Chondrocyte (in vitro differentiated cells): Measurements from ENCODE around the gene INPP5D. TPM values are rescaled to one million over a fixed set of nuclear protein-coding genes. Genes with fewer than 3 reads are reported as not detected.

ENCODE experiments used
- DNase-seq: peaks from one replicate; pipeline ENCODE4 v3.0.0; 2021; ENCODE audit warnings: mixed read lengths, low spot score
- H3K27ac Mint-ChIP-seq: one replicate; pipeline ENCODE4 v1.8.0; 2021; ENCODE audit warnings: mild to moderate bottlenecking, moderate library complexity, mixed read lengths; ENCODE audit not compliant: unreplicated experiment
- H3K27me3 Mint-ChIP-seq: 2 replicates; pipeline ENCODE4 v1.8.0; 2021; ENCODE audit warnings: low read depth, mixed read lengths
- H3K36me3 Mint-ChIP-seq: 2 replicates; pipeline ENCODE4 v1.8.0; 2021; ENCODE audit warnings: low read depth, mixed read lengths
- H3K4me1 Mint-ChIP-seq: 2 replicates; pipeline ENCODE4 v1.8.0; 2021; ENCODE audit warnings: low read depth, mild to moderate bottlenecking, mixed read lengths
- H3K4me3 Mint-ChIP-seq: one replicate; pipeline ENCODE4 v1.8.0; 2021; ENCODE audit warnings: mild to moderate bottlenecking, moderate library complexity, mixed read lengths; ENCODE audit not compliant: unreplicated experiment
- H3K9me3 Mint-ChIP-seq: 2 replicates; pipeline ENCODE4 v1.8.0; 2021; ENCODE audit warnings: low read depth, mixed read lengths
- total RNA-seq: library from RNA; stranded (reverse); gene quantifications from 3 replicates; pipeline ENCODE4 v1.2.1, GENCODE V29; 2021
- TF ChIP-seq, protein P1 (sequence below): fragments of 200-600 bp; sonication (generic); IDR thresholded peaks from 2 replicates; pipeline ENCODE4 v1.5.0; 2021; ENCODE audit warnings: antibody characterized with exemption, mild to moderate bottlenecking, moderate library complexity

INPP5D gene
- total RNA-seq, 1 donor from 2014 or later = 0.20 TPM

DNA sequence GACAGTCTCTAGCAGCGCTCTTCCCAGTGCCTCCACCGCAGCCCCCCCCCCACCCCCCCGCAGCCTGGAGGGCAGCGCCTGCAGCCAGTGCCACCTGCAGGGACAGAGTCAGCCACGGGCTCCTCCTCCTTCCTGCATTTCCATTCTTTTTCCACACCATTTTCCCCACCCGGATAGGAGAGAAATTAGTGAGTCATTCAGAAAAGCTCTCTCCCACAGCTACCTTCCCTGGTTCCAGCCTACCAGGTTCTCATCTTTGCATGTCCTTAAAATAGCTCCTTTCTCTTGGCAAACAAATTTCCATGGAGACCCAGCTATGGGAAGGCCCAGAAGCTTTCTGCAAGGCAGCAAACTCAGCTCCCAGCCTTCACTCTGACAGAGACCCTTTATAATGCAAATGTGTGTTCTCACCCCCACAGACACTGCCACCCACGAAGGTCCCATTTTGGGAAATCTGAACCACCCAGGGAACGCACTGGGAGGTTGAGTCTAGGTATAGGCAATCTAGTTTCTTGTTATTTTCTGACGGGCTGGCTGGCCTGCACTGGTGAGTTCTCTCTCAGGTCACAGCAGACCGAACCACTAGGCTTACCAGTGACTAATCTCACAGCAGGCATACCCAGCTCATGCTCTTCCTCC lies 149.5 kb downstream of the INPP5D start:
- H3K27me3 Mint-ChIP-seq = no peaks in the 10 kb centered on the region
- DNase-seq = no peak
- H3K9me3 Mint-ChIP-seq = no peaks in the 10 kb centered on the region
- TF ChIP-seq, protein P1, sequence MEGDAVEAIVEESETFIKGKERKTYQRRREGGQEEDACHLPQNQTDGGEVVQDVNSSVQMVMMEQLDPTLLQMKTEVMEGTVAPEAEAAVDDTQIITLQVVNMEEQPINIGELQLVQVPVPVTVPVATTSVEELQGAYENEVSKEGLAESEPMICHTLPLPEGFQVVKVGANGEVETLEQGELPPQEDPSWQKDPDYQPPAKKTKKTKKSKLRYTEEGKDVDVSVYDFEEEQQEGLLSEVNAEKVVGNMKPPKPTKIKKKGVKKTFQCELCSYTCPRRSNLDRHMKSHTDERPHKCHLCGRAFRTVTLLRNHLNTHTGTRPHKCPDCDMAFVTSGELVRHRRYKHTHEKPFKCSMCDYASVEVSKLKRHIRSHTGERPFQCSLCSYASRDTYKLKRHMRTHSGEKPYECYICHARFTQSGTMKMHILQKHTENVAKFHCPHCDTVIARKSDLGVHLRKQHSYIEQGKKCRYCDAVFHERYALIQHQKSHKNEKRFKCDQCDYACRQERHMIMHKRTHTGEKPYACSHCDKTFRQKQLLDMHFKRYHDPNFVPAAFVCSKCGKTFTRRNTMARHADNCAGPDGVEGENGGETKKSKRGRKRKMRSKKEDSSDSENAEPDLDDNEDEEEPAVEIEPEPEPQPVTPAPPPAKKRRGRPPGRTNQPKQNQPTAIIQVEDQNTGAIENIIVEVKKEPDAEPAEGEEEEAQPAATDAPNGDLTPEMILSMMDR = no peak
- peaks cover 34% of the 10 kb centered on the region for H3K4me1 Mint-ChIP-seq
- no peaks in the 10 kb centered on the region for H3K36me3 Mint-ChIP-seq
- no peak overlapping the region for H3K4me3 Mint-ChIP-seq
- H3K27ac Mint-ChIP-seq = peak overlapping the region; percentile 82

DNA sequence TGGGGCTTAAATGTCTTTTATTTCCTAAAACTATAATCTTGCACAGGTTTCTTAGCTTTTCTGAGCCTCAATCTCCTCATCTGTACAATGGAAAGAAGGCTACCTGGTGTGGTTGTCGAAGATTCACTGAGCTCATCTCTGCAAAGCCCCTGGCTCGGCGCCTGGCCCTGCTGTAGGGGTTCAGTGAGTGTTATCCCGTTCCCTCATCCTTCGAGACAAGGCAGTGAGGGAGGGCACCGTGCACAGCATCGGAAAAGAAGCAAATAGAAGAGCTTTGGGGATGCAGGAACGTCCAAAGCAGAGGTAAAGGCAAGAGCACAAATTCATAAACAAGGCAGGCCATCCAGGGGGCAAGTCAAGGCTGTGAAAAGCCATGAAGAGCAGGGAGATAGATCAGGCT lies 150.1 kb downstream of the INPP5D start:
- H3K9me3 Mint-ChIP-seq = no peaks in the 10 kb centered on the region
- TF ChIP-seq, protein P1 = no peak
- H3K4me1 Mint-ChIP-seq = peaks cover 34% of the 10 kb centered on the region
- DNase-seq = no peak
- H3K36me3 Mint-ChIP-seq = no peaks in the 10 kb centered on the region
- no peaks in the 10 kb centered on the region for H3K27me3 Mint-ChIP-seq
- no peak overlapping the region for H3K27ac Mint-ChIP-seq
- H3K4me3 Mint-ChIP-seq = no peak overlapping the region

DNA sequence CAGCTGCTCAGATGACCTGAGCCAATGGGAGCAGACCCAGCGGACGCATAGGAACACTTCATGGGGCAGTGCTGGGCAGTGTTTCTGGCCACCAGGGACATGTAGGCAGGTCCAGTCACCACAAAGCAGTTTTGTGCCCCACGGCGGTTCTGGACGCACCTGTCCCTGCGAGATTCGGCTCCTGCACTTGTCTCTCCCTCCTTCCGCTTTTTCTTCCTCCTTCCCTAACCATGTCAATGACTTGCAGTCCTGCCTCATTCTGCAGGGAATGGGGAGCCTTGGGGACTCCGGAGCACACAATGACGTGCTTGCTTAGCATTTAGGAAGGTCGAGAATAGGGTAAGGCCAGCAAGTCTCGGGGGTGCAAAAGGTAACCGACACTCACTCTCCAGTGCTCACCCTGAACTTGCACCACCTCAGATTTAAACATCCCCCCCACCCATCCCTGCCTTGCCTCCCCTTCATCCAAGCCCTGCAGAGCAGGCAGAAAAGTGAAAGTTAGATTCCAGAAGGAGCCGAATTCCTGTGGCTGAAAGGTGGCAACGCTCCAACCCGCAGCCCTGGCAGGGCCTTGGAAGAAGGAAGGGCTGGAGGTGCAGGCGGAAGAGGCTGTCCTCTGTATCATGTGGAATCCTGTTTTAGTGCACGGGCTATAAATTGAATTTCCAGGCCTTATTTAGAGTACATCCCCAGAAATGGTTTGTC lies 150.9 kb downstream of the INPP5D start:
- Mint-ChIP-seq H3K36me3 (no peaks in the 10 kb centered on the region), H3K4me1 (peaks cover 34% of the 10 kb centered on the region), H3K4me3 (no peak overlapping the region), H3K9me3 (no peaks in the 10 kb centered on the region), H3K27me3 (no peaks in the 10 kb centered on the region), H3K27ac (peak overlapping the region; percentile 67)
- DNase-seq = no peak
- TF ChIP-seq, protein P1 = no peak

DNA sequence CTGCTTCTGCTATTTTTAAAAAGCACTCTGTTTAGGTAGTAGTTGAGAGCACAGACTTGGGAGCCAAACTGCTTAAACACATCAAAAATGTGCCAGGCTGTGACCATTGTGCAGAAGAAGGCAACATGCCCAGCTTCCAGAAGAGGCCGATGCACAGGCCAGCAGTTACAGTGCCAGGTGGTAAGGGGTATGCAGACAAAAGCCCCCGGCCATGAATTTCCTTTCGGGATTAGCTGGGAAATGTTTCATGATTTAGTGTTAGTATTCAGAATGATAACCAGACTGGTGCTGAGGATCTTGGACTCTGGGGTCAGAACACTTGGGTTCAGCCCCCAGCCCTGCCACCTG lies 151.4 kb downstream of the INPP5D start:
- Mint-ChIP-seq H3K4me1 (peaks cover 34% of the 10 kb centered on the region), H3K4me3 (no peak overlapping the region), H3K36me3 (no peaks in the 10 kb centered on the region)

DNA sequence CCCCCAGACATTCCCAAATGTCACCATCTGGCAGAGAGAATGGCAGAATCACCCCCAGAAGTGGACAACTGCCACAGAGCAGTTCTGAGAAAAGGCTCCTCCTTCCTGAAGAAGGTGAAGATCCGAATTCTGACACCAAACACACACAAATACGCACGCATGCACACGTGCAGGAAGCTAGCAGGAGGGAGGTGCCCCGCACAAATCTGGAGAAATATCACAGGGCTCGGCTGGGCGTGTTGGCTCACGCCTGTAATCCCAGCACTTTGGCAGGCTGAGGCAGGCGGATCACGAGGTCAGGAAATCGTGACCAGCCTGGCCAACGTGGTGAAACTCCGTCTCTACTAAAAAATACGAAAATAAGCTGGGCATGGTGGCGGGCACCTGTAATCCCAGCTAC lies 152.9 kb downstream of the INPP5D start:
- Mint-ChIP-seq H3K9me3 (no peaks in the 10 kb centered on the region), H3K36me3 (no peaks in the 10 kb centered on the region), H3K27ac (no peak overlapping the region), H3K4me1 (peaks cover 34% of the 10 kb centered on the region), H3K4me3 (no peak overlapping the region), H3K27me3 (no peaks in the 10 kb centered on the region)
- DNase-seq = no peak
- TF ChIP-seq, protein P1 = no peak

More for the DNA sequence above, 151.4 kb downstream of the INPP5D start:
- peak overlapping the region; percentile 67 for H3K27ac Mint-ChIP-seq
- no peaks in the 10 kb centered on the region for H3K9me3 Mint-ChIP-seq
- DNase-seq = no peak
- TF ChIP-seq, protein P1 = no peak
- no peaks in the 10 kb centered on the region for H3K27me3 Mint-ChIP-seq
